H1 (cell line): ENCODE results near the gene C11orf54. TPM values are rescaled to one million over a fixed set of nuclear protein-coding genes. Genes with fewer than 3 reads are reported as not detected.

Experiments used
- ASH2L ChIP-seq: fragments of 200-600, 300-600 bp; sonication (generic); IDR thresholded peaks from one replicate; pipeline ENCODE4 v1.7.1; 2017; ENCODE audit warnings: low read length
- CHD7 ChIP-seq: fragments of 300-600 bp; sonication (generic); IDR thresholded peaks from 2 replicates; pipeline ENCODE4 v1.7.1; 2012; ENCODE audit warnings: low read length, moderate library complexity, mild to moderate bottlenecking, inconsistent platforms; ENCODE audit not compliant: insufficient replicate concordance
- CTCF ChIP-seq, 3 experiments: IDR thresholded peaks; 1 replicate in 2 of 3; 2 replicates in 1 of 3; pipeline versions ENCODE4 v1.5.1 to v1.6.1; 2011; ENCODE audit warnings: low read length in 3 of 3, mild to moderate bottlenecking in 3 of 3, inconsistent platforms in 2 of 3, low read depth in 1 of 3, moderate library complexity in 1 of 3; ENCODE audit not compliant: insufficient read depth in 1 of 3; ENCODE audit errors: control extremely low read depth in 1 of 3
- RNF2 ChIP-seq: fragments of 200-900, 300-1000 bp; sonication (generic); IDR thresholded peaks from 2 replicates; pipeline ENCODE4 v1.7.1; 2016; ENCODE audit warnings: borderline replicate concordance, low read depth, mild to moderate bottlenecking, antibody characterized with exemption, low read length; ENCODE audit not compliant: poor library complexity, severe bottlenecking; ENCODE audit errors: missing control alignments
- polyA plus RNA-seq, 7 experiments: library from polyadenylated mRNA; depleted of rRNA in 3 of 7; stranded (reverse) in 5 of 7; unstranded in 2 of 7; fragments of >200 nt in 5 of 7; fragments of 200-250 nt in 2 of 7; gene quantifications; 1 replicate in 5 of 7; 2 replicates in 1 of 7; 4 replicates in 1 of 7; pipeline versions ENCODE4 v1.2.1 to v1.2.3, GENCODE V29; 2011 to 2013; ENCODE audit warnings: missing spikeins in 2 of 7, mixed read lengths in 2 of 7
- total RNA-seq: library from RNA; stranded (reverse); fragmentation: NEBNext Ultra II Directional; extraction: Animal tissue kit (Norgen Biotek cat#: 25700); gene quantifications from 2 replicates; pipeline ENCODE4 v1.2.1, GENCODE V29; 2021

C11orf54 gene
- total and polyA plus RNA-seq, 2 of the 8 experiments (the other 6 are each of a cell fraction or from before 2014, with no cell fraction given) = 14.7 to 24.5 TPM

GRCh38 chr11:93747122-93747521 is 5.7 kb downstream of the C11orf54 start (continued):
- TF ChIP-seq CHD7 (no peak), ASH2L (no peak), RNF2 (no peak), CTCF (IDR thresholded peaks at IDR 0.05; ENCODE audit: control extremely low read depth in 1 of 3, insufficient read depth in 1 of 3, low read depth in 1 of 3, low read length in 3 of 3) (no peak)
- TF ChIP-seq, all 59 proteins: peak for 0
